Measurements from ENCODE around the gene PKHD1.

- no peak for TF ChIP-seq CTCF (IDR thresholded peaks at IDR 0.05)
- TF ChIP-seq POLR2A (IDR thresholded peaks at IDR 0.05) = no peak
These were observed 174.1 kb downstream of the PKHD1 start for GRCh38 chr6:51913265-51913664.

Data from body of pancreas (tissue), 4 donors.